Measurements from ENCODE around the gene RIN3.

The RIN3 gene

GRCh38 chr14:92472860-92473259, 40.7 kb upstream of the RIN3 start:
- Histone ChIP-seq H3K4me3 (ENCODE audit: severe bottlenecking) (no peak overlapping the region), H3K9me3 (ENCODE audit: severe bottlenecking) (no peaks in the 10 kb centered on the region), H3K27me3 (ENCODE audit: insufficient read depth, poor library complexity, severe bottlenecking) (no peaks in the 10 kb centered on the region), H3K27ac (ENCODE audit: poor library complexity, severe bottlenecking) (peak overlapping the region; percentile 70), H3K36me3 (ENCODE audit: low read depth) (no peaks in the 10 kb centered on the region), H3K4me1 (ENCODE audit: insufficient read depth, poor library complexity, severe bottlenecking) (peaks cover 47% of the 10 kb centered on the region)
- ATAC-seq (ENCODE audit: low read depth) (no peak), DNase-seq (ENCODE audit: low spot score) (peak; percentile 12)
- TF ChIP-seq CTCF (IDR thresholded peaks at IDR 0.05; ENCODE audit: poor library complexity, severe bottlenecking) = no peak

- Histone ChIP-seq H3K36me3 (ENCODE audit: low read depth) (no peaks in the 10 kb centered on the region), H3K4me3 (ENCODE audit: severe bottlenecking) (no peak overlapping the region), H3K27me3 (ENCODE audit: insufficient read depth, poor library complexity, severe bottlenecking) (no peaks in the 10 kb centered on the region), H3K4me1 (ENCODE audit: insufficient read depth, poor library complexity, severe bottlenecking) (peaks cover 47% of the 10 kb centered on the region), H3K27ac (ENCODE audit: poor library complexity, severe bottlenecking) (peak overlapping the region; percentile 70), H3K9me3 (ENCODE audit: severe bottlenecking) (no peaks in the 10 kb centered on the region)
- ATAC-seq (ENCODE audit: low read depth) = peak; percentile 5; the same call in 2 of the 3 replicates
- TF ChIP-seq CTCF (IDR thresholded peaks at IDR 0.05; ENCODE audit: poor library complexity, severe bottlenecking) = no peak
- peak; percentile 29 for DNase-seq (ENCODE audit: low spot score)
Observed at GRCh38 chr14:92473261-92473968, 40.2 kb upstream of the RIN3 start.

GRCh38 chr14:92473969-92474535, 39.5 kb upstream of the RIN3 start:
- ATAC-seq (ENCODE audit: low read depth) (no peak), DNase-seq (ENCODE audit: low spot score) (peak; percentile 52)
- TF ChIP-seq CTCF (IDR thresholded peaks at IDR 0.05; ENCODE audit: poor library complexity, severe bottlenecking) = no peak
- H3K9me3 ChIP-seq (ENCODE audit: severe bottlenecking) = no peaks in the 10 kb centered on the region
- H3K4me1 ChIP-seq (ENCODE audit: insufficient read depth, poor library complexity, severe bottlenecking) = peaks cover 47% of the 10 kb centered on the region
- peak overlapping the region; percentile 70 for H3K27ac ChIP-seq (ENCODE audit: poor library complexity, severe bottlenecking)
- H3K27me3 ChIP-seq (ENCODE audit: insufficient read depth, poor library complexity, severe bottlenecking) = no peaks in the 10 kb centered on the region
- no peaks in the 10 kb centered on the region for H3K36me3 ChIP-seq (ENCODE audit: low read depth)
- no peak overlapping the region for H3K4me3 ChIP-seq (ENCODE audit: severe bottlenecking)

- Histone ChIP-seq H3K27ac (ENCODE audit: poor library complexity, severe bottlenecking) (no peak overlapping the region), H3K4me1 (ENCODE audit: insufficient read depth, poor library complexity, severe bottlenecking) (peaks cover 42% of the 10 kb centered on the region), H3K4me3 (ENCODE audit: severe bottlenecking) (no peak overlapping the region), H3K36me3 (ENCODE audit: low read depth) (no peaks in the 10 kb centered on the region), H3K27me3 (ENCODE audit: insufficient read depth, poor library complexity, severe bottlenecking) (no peaks in the 10 kb centered on the region), H3K9me3 (ENCODE audit: severe bottlenecking) (no peaks in the 10 kb centered on the region)
- no peak for ATAC-seq (ENCODE audit: low read depth)
- TF ChIP-seq CTCF (IDR thresholded peaks at IDR 0.05; ENCODE audit: poor library complexity, severe bottlenecking) = no peak
- no peak for DNase-seq (ENCODE audit: low spot score)
Observed at GRCh38 chr14:92475037-92475436, 38.5 kb upstream of the RIN3 start.

Data from RWPE2 (cell line).